OCI-LY1 (cell line): Measurements from ENCODE around the gene OGT.
A peak's percentile ranks its signal among the peaks of the same experiment; 100 is the strongest.

Experiments
- H2AFZ ChIP-seq: fragments of 200-600 bp; sonication (generic), shearing (Covaris generic); 2 replicates; pipeline ENCODE4 v1.6.0; 2014; ENCODE audit warnings: antibody characterized with exemption, mild to moderate bottlenecking, low read length
- H3F3A ChIP-seq: fragments of 200-600 bp; sonication (generic), shearing (Covaris generic); 2 replicates; pipeline ENCODE4 v1.6.0; 2014; ENCODE audit warnings: mild to moderate bottlenecking, antibody characterized with exemption, low read length, moderate library complexity; ENCODE audit not compliant: insufficient read depth
- H3K27ac ChIP-seq: fragments of 200-600 bp; sonication (generic); 2 replicates; pipeline ENCODE4 v1.5.1; 2014; ENCODE audit warnings: low read length, mixed run types, mild to moderate bottlenecking, low read depth; ENCODE audit not compliant: poor library complexity, severe bottlenecking
- H3K27me3 ChIP-seq: fragments of 200-600 bp; sonication (generic); 2 replicates; pipeline ENCODE4 v1.6.0; 2014; ENCODE audit warnings: antibody characterized with exemption, mild to moderate bottlenecking, low read length, moderate library complexity; ENCODE audit not compliant: insufficient read depth
- H3K36me3 ChIP-seq: fragments of 200-600 bp; sonication (generic); 2 replicates; pipeline ENCODE4 v1.6.1; 2014; ENCODE audit warnings: mild to moderate bottlenecking, antibody characterized with exemption, low read length, moderate library complexity, mixed read lengths; ENCODE audit not compliant: insufficient read depth
- H3K4me1 ChIP-seq: fragments of 200-600 bp; sonication (generic); 2 replicates; pipeline ENCODE4 v1.5.1; 2014; ENCODE audit warnings: mild to moderate bottlenecking, low read length, moderate library complexity; ENCODE audit not compliant: insufficient read depth, severe bottlenecking
- H3K4me2 ChIP-seq: fragments of 200-600 bp; sonication (generic), shearing (Covaris generic); 2 replicates; pipeline ENCODE4 v1.6.1; 2014; ENCODE audit warnings: low read length
- H3K4me3 ChIP-seq: fragments of 200-600 bp; sonication (generic); 2 replicates; pipeline ENCODE4 v1.5.1; 2014; ENCODE audit warnings: low read length, low read depth, mild to moderate bottlenecking, mixed read lengths; ENCODE audit not compliant: poor library complexity, severe bottlenecking
- H3K79me2 ChIP-seq: fragments of 200-600 bp; shearing (Covaris generic); 2 replicates; pipeline ENCODE4 v1.6.1; 2016; ENCODE audit warnings: mixed run types, low read length, mixed read lengths; ENCODE audit not compliant: insufficient read depth
- H3K9ac ChIP-seq: fragments of 200-600 bp; sonication (generic), shearing (Covaris generic); 2 replicates; pipeline ENCODE4 v1.6.1; 2014; ENCODE audit warnings: mild to moderate bottlenecking, low read length, mixed read lengths
- H3K9me2 ChIP-seq: fragments of 200-600 bp; sonication (generic), shearing (Covaris generic); 2 replicates; pipeline ENCODE4 v1.6.1; 2014; ENCODE audit warnings: low read depth, mild to moderate bottlenecking, low read length, mixed read lengths
- H3K9me3 ChIP-seq: fragments of 200-600 bp; shearing (Covaris generic); 2 replicates; pipeline ENCODE4 v1.6.1; 2014; ENCODE audit warnings: low read length, mixed read lengths
- H4K20me1 ChIP-seq: fragments of 200-600 bp; sonication (generic), shearing (Covaris generic); 2 replicates; pipeline ENCODE4 v1.6.0; 2016; ENCODE audit warnings: mild to moderate bottlenecking, low read length; ENCODE audit not compliant: insufficient read depth
- EZH2 ChIP-seq: fragments of 200-600 bp; sonication (generic), shearing (Covaris generic); IDR thresholded peaks from 2 replicates; pipeline ENCODE4 v1.8.0; 2017; ENCODE audit warnings: borderline replicate concordance, mixed run types, mild to moderate bottlenecking, antibody characterized with exemption, low read length, moderate library complexity, mixed read lengths
- TF ChIP-seq, protein P1 (sequence below): fragments of 200-600 bp; sonication (generic), shearing (Covaris generic); IDR thresholded peaks from 2 replicates; pipeline ENCODE4 v1.5.1; 2017; ENCODE audit warnings: mild to moderate bottlenecking, antibody characterized with exemption, low read length, moderate library complexity, mixed read lengths

Gene OGT

GRCh38 chrX:71532078-71532752, 689 bp upstream of the OGT start:
- Histone ChIP-seq H3K4me2 (peak overlapping the region; percentile 79), H3K9me3 (no peaks in the 10 kb centered on the region), H3K4me1 (peaks cover 31% of the 10 kb centered on the region), H3K9ac (peak overlapping the region; percentile 76), H3K27ac (peak overlapping the region; percentile 64), H3K9me2 (no peaks in the 10 kb centered on the region), H3K79me2 (peaks cover 43% of the 10 kb centered on the region), H3F3A (no peaks in the 10 kb centered on the region), H2AFZ (0 out of 2 replicates have a peak overlapping the region, but pooled peaks have one; percentile 56), H4K20me1 (no peaks in the 10 kb centered on the region), H3K4me3 (peak overlapping the region; percentile 98), H3K27me3 (no peaks in the 10 kb centered on the region), H3K36me3 (peaks cover 27% of the 10 kb centered on the region)
- TF ChIP-seq, protein P1, sequence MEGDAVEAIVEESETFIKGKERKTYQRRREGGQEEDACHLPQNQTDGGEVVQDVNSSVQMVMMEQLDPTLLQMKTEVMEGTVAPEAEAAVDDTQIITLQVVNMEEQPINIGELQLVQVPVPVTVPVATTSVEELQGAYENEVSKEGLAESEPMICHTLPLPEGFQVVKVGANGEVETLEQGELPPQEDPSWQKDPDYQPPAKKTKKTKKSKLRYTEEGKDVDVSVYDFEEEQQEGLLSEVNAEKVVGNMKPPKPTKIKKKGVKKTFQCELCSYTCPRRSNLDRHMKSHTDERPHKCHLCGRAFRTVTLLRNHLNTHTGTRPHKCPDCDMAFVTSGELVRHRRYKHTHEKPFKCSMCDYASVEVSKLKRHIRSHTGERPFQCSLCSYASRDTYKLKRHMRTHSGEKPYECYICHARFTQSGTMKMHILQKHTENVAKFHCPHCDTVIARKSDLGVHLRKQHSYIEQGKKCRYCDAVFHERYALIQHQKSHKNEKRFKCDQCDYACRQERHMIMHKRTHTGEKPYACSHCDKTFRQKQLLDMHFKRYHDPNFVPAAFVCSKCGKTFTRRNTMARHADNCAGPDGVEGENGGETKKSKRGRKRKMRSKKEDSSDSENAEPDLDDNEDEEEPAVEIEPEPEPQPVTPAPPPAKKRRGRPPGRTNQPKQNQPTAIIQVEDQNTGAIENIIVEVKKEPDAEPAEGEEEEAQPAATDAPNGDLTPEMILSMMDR = no peak
- TF ChIP-seq EZH2 = no peak

DNA sequence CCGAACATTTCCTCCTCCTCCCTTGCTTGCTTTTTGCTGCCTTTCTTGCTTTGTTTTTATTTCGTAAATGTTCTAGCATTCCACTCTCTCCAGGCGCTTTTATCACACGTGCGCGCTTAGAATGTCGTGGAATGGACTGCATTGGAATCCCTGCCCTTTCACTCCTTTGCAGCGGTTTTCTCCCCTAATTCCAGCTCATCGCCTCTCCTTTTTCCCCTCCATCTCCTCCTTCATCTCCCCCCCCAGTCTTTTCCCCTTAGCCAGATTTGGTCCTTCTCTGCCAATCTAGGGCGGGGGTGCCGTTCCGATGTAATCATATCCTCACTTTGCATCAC, 579 bp downstream of the OGT start:
- peak overlapping the region; percentile 98 for H3K4me3 ChIP-seq
- H4K20me1 ChIP-seq = no peaks in the 10 kb centered on the region
- H3K9ac ChIP-seq = peak overlapping the region; percentile 100
- H3K27ac ChIP-seq = peak overlapping the region; percentile 85
- peaks cover 31% of the 10 kb centered on the region for H3K4me1 ChIP-seq
- TF ChIP-seq EZH2 = no peak
- TF ChIP-seq, protein P1 = no peak
- H3K4me2 ChIP-seq = peak overlapping the region; percentile 91
- H3K79me2 ChIP-seq = peaks cover 56% of the 10 kb centered on the region
- no peaks in the 10 kb centered on the region for H3K9me2 ChIP-seq
- no peak overlapping the region for H2AFZ ChIP-seq
- H3F3A ChIP-seq = no peaks in the 10 kb centered on the region
- peaks cover 38% of the 10 kb centered on the region for H3K36me3 ChIP-seq
- no peaks in the 10 kb centered on the region for H3K9me3 ChIP-seq
- no peaks in the 10 kb centered on the region for H3K27me3 ChIP-seq

- Histone ChIP-seq H3K4me2 (peak overlapping the region; percentile 91), H3K36me3 (peaks cover 43% of the 10 kb centered on the region), H3F3A (no peaks in the 10 kb centered on the region), H3K9me3 (no peaks in the 10 kb centered on the region), H3K79me2 (peaks cover 61% of the 10 kb centered on the region), H3K27ac (peak overlapping the region; percentile 85), H3K9me2 (no peaks in the 10 kb centered on the region), H3K4me1 (peaks cover 37% of the 10 kb centered on the region), H2AFZ (no peak overlapping the region), H4K20me1 (no peaks in the 10 kb centered on the region), H3K4me3 (peak overlapping the region; percentile 98), H3K9ac (peak overlapping the region; percentile 100), H3K27me3 (no peaks in the 10 kb centered on the region)
- TF ChIP-seq, protein P1 = no peak
- no peak for TF ChIP-seq EZH2
These were observed 1.1 kb downstream of the OGT start for GRCh38 chrX:71533851-71534561.
